HG03432 (cell line): ENCODE results near the gene CCDC18.
"Not testable (repeated sequence)": the region's sequence is repeated elsewhere in the genome, so short reads cannot be mapped to it uniquely, and the experiment has no call there.

Experiments
- ATAC-seq: cut with Tn5 transposase; IDR thresholded peaks from one replicate; pipeline ENCODE4 v1.9.1; 2021; ENCODE audit warnings: mild to moderate bottlenecking, moderate library complexity; ENCODE audit not compliant: unreplicated experiment

CCDC18 gene, protein sequence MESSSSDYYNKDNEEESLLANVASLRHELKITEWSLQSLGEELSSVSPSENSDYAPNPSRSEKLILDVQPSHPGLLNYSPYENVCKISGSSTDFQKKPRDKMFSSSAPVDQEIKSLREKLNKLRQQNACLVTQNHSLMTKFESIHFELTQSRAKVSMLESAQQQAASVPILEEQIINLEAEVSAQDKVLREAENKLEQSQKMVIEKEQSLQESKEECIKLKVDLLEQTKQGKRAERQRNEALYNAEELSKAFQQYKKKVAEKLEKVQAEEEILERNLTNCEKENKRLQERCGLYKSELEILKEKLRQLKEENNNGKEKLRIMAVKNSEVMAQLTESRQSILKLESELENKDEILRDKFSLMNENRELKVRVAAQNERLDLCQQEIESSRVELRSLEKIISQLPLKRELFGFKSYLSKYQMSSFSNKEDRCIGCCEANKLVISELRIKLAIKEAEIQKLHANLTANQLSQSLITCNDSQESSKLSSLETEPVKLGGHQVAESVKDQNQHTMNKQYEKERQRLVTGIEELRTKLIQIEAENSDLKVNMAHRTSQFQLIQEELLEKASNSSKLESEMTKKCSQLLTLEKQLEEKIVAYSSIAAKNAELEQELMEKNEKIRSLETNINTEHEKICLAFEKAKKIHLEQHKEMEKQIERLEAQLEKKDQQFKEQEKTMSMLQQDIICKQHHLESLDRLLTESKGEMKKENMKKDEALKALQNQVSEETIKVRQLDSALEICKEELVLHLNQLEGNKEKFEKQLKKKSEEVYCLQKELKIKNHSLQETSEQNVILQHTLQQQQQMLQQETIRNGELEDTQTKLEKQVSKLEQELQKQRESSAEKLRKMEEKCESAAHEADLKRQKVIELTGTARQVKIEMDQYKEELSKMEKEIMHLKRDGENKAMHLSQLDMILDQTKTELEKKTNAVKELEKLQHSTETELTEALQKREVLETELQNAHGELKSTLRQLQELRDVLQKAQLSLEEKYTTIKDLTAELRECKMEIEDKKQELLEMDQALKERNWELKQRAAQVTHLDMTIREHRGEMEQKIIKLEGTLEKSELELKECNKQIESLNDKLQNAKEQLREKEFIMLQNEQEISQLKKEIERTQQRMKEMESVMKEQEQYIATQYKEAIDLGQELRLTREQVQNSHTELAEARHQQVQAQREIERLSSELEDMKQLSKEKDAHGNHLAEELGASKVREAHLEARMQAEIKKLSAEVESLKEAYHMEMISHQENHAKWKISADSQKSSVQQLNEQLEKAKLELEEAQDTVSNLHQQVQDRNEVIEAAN (N-terminal part only)

DNA sequence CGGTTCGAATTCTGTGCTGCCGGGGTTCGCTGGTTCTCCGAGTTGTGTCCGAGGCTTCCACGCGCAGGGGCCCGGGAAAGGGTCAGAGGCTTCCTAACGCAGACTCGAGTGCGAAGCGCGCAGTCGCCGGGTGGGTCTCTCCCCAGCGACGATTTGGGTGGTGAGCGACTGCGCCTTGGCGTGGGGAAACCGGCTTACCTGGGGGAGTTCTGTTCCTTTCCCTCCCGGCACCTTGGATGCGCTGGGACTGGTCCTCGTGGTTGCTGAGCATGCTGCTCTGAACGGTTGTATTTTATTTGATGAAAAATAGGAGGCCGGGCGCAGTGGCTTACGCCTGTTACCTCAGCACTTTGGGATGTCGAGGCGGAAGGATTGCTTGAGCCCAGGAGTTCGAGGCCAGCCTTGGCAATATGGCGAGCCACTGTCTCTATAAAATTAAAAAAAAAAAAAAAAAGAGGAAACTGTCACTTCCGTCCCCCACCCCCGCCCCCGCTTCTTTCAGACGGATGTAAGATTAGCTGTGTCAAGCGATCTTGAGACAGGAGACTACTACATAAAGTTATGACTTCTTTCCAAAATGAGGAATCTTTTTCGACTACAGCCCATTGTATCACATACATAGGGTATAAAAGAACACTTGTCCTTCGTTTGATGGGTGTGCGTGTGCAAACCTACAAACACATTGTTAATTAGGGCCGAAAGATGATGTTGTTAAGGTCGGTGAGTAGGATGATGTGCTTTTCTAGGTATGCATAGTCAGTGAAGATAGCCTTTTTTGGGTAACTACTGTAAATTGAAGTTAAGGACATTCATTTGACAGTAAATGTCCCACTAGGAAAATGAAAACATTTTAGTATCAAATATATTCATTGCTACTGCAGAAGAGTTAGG lies at the start of gene CCDC18:
Gene CCDC18, plus strand, starts transcription at position 2 of the 891 bp plus-strand sequence. CDS start 2,638 bp downstream, outside the sequence.
- peak; percentile 14 for ATAC-seq

DNA sequence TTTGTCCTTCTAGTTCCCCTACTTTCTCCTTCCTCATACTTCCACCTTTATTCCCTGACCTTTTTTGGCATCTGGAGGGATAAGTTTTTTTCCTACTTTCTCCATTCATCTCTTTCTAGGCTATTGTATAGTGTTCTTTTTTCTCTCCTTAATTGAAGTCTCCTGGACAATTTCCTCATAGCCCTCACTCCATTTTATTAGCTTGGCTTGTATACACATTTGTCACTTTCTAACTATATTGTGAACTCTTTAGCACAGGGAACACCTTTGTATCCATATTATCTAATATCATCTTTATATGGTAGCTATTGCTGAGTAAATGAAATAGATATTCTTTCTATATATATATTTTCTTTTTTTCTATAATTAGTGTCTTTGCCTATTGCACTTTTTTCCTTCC lies 47.9 kb upstream of the CCDC18 start:
- ATAC-seq, result no peak

DNA sequence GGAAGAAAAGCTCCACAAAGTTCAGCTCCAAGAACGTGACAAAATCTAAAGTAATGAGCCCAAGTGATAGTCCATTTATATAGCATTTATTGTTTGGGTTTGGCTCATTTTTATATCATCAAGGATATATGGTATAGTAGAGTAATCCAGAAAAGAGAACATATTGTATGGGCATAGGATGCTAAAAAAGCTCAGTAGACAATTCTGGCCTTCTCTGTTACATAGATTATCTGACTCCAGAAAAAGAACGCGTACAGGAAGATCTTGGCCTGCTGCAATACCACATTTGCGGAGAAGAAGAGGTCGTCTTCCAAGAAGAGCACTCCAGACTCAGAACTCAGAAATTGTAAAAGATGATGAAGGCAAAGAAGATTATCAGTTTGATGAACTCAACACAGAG lies 44.1 kb upstream of the CCDC18 start:
- ATAC-seq, result no peak

DNA sequence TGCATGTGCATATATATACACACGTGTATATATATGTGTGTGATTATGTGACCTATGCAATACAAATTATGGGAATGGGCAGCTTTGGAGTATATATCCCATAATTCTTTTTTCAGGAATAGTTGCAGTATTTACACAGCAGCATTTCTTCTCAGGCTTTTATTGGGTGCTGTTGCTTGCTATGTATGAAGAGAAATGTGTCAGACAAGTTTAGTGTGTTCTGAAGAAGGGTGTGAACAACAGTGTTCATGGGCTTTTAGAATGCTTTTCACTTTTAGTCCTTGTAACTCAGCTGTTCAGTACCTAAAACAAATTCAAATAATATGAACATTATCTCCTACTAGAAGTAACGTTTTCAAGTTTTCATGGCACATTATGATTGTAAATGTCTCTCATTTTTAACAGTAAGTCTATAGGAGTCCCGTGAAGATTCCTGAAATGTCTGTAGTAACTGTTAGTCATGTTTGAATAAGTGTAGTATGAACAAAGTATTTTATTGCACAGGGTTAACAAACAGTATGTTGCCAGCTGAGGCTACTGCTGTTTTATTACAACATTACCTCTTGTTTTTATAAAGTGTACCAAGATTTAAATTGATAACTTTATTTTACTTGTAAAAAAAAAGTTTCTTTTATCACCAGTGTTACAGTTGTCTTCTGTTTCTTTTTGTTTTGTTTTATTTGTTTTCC lies 42.8 kb upstream of the CCDC18 start:
- ATAC-seq, result no peak

DNA sequence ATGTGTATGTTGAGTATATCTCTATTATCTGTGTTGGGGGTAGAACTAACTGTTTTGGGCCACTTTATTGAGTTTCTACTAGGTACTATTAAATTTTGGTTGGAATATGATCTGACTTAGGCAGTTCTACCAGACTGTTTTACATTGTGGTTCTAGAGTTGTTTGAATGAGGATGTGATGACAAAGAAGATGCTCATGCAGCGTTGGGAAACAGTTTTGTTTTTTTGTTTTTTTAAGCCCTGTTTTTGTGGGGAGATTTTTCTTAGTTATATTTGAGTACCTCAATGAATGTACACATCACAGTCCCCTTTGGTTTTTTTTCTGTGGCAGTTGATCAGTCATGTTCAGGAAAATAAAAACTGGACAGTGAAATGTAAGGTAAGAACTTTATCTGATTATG lies 40.4 kb upstream of the CCDC18 start:
- no peak for ATAC-seq

DNA sequence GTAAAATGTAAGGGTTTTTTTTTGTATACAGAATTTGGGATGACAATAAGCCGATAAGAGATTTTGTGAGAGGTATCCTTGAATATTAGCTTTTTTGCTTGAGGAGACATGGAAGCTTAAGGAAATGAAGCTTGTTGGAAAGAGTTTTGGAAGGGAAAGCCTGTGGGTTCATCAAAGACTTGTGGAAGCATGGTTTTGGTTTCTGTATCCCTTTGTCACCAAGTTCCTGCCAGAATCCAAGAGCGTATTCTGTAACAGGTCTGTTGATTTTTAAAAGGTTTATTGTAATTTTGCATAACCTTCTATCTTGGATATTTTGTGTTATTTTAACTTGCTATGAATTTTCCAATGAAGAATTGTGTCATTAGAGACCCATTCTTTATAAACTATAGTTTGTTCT lies 38.4 kb upstream of the CCDC18 start:
- no peak for ATAC-seq

DNA sequence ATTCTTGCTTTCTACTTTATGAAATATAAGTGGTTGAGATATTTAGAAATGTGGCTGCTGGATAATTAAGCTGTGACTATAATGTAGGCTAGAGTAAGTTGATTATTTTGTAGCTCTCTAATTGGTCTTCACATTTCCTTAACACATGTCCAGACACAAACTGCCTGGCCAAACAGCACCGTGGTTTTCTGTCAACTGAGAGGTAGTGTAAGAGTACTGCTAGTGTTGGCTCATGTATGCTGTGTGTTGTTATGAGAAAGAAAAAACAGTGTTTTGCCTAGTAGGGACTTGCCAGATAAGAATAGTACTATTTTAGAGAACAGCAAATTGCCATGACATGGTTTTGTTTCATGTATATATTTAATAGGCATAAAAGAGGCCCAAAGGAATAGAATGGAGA lies 37.4 kb upstream of the CCDC18 start:
- peak; percentile 49 for ATAC-seq

DNA sequence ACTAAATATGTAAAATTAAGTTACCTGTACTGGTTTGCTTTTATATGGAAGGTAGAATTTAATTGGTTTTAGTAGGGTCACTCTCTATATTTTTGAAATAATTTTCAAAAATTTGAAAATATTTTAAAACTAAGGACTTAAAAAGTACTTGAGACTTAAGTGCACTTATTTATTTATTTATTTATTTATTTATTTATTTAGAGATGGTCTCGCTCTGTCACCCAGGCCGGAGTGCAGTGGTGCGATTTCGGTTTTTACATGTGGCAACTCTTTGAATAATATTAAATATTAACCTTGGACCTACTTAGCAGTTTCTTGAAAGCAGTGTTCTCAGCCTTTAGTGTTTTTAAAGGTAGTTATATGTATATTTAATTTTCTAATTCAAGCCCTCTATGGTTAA lies 36.8 kb upstream of the CCDC18 start:
- ATAC-seq, result no peak

DNA sequence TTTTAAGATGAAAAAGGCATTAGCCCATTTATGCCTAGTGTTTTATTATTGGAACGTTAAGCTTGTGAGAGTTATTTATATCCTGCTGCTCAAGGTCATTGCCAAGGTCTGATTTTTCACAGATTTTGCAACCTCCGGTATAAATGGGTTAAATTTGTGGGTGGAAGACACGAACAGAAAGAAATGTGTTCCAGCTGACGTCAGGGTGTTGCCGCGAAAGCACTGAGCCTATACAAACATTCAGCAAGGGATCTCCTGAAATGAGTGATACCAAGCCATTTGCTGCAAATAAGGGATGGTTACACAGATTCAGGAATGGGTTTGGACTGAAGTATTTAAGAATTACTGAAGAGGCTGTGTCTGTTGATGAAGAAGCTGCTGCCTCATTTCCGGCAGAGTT lies 32.5 kb upstream of the CCDC18 start:
- ATAC-seq, result no peak

DNA sequence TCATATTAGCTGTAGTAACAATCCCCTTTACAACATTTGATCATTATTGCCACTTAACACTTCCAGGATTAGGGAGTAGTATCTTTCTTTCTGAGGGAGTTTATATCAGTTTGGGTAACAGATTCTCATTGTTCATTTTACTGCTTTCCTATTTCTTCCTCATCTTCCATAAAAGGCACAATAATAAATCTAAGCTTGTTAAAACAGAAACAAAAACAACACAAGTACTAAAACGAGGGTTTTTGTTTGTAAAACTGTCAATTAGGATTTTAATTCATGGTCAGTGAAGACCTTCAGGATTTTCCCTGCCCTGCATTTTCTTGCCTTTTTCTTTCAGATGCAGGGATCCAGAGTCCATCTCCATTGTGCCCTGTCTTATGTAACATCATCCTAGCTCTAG lies 29.8 kb upstream of the CCDC18 start:
- no peak for ATAC-seq

DNA sequence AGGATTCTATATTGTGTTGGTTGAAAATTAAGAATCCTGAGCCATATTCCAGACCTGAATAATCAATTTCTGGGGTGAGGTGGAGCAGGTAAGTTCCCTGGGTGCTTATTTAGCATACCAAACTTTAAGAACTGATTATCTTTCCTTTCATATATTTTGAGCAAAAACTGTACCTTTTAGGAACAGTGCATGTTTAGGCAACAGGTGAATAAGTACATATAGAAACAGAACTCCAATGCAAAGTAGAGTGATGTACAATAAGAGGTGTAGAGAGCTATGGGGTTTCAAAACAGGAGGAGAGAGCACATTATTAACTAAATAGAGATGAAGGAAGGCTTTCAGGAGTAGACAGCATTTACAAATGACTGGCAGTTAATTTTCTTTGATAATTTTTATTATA lies 29.1 kb upstream of the CCDC18 start:
- no peak for ATAC-seq

DNA sequence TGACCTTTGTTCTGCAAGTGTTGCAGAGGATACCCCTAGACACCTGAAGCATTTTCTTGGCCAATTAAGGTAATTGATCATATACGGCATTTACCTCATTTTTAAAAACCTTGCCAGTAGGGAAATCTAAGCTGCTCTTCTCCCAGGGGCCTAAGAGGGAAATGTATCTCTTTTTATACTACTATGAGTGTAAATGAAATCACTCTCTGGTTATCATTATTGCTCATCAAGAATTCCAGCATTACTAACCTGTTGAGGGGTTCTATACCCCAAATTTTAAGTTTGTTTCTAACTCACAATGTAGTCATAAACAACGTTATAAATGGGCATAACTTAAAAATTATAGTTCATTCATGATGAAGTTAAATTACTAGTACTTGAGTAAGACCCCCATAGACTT lies 27.7 kb upstream of the CCDC18 start:
- no peak for ATAC-seq

DNA sequence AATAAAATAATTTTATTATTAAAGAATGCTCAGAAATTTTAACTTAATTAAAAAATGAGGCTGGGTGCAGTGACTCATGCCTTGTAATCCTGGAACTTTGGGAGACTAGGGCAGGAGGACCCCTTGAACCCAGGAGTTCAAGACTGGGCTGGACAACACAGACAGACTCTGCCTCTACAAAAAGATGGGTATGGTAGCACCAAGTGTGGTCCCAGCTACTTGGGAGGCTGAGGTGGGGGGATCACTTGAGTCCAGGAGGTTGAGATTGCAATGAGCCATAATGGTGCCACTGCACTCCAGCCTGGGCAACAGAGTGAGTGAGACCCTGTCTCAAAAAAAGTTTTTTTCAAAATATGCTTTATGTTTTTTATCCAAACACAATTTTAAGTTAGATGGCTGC lies 25.6 kb upstream of the CCDC18 start:
- no peak for ATAC-seq

DNA sequence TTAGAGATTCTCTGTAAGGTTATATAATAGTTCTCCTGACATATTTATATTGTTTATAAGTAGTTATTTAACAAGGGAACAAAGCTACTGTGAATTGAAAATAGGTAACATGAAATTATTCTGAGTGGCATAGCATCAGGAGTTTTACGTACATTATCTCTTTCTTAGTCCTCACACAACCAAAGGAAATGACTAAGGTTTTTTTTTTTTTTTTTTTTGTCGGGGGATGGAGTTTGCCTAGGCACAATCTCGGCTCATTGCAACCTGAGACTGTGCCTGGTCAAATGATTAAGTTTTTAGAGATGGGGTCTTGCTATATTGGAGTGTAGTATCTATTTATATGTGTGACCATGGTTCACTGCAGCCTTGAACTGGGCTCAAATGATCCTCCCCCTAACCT lies 25.2 kb upstream of the CCDC18 start:
- no peak for ATAC-seq

DNA sequence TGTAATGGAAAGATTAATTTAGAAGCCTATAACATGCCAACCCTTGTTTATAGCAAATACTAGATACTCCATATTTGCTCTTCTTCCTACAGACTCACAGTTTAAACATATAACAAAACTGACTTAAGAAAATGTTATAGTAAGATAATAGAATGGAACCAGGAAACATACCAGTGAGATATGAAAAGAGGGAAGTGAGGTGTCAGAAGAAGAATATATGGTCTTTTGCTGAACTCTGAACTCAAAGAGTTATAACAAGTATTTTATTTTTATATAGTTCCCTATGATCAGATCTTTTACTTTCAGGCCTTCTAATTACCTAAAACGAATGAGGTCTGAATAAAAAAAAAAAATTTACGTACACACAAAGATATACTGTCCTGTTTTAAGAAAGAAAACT lies 21.2 kb upstream of the CCDC18 start:
- ATAC-seq, result no peak

DNA sequence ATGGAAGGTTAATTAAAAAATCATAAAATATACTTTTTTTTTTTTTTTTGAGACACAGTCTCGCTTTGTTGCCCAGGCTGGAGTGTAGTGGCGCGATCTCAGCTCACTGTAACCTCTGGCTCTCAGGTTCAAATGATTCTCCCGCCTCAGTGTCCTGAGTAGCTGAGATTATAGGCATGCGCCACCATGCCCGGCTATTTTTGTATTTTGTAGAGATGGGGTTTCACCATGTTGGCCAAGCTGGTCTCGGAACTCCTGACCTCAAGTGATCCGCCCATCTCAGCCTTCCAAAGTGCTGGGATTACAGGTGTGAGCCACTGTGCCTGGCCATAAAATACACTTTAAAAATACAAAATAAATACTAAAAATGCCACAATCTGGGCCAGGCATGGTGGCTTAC lies 17.2 kb upstream of the CCDC18 start:
- ATAC-seq, result not testable (repeated sequence)

DNA sequence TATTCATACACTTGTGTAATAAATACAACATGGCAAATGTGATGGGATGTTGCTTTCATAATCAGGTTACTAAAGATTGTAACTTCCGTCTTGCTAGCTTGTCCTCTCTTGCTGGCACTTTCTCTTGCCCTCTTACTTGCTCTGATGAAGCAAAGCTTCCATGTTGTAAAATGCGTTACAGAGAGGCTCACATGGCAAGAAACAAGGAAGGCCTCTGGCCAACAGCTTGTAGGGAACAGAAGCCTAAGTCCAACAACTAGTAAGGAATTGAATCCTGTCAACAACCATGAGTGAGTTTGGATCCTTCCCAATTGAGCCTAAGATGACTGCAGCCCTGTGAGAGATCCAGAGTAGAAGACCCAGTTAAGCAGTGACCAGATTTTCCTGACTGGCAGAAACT lies 15.7 kb upstream of the CCDC18 start:
- ATAC-seq, result no peak

DNA sequence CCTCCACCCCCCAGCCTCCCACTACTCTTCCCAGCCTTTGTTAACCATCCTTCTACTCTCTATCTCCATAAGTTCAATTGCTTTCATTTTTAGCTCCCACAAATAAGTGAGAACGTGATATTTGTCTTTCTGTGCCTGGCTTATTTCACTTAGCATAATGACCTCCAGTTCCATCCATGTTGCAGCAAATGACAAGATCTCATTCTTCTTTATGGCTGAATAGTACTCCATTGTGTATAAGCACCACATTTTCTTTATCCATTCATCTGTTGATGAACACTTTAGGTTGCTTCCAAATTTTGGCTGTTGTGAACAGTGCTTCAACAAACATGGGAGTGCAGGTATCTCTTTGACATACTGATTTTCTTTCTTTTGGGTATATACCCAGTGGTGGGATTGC lies 14.6 kb upstream of the CCDC18 start:
- not testable (repeated sequence) for ATAC-seq

DNA sequence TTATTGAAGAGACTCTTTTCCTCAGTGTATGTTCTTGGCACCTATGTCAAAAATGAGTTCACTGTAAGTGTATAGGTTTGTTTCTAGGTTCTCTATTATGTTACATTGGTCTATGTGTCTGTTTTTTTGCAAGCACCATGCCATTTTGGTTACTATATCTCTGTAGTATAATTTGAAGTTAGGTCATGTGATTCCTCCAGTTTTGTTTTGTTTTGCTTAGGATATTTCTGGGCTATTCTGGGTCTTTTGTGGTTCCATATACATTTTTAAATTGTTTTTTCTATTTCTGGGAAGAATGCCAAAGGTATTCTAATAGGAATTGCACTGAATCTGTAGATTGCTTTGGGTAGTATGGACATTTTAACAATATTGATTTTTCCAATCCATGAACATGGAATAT lies 13.5 kb upstream of the CCDC18 start:
- ATAC-seq, result no peak
